Esophagus squamous epithelium (tissue), 5 donors: ENCODE results near the gene AOPEP. TPM values are rescaled to one million over a fixed set of nuclear protein-coding genes. Genes with fewer than 3 reads are reported as not detected.

Experiments
- DNase-seq: peaks from one replicate; lab custom pipeline; 2025; lab: John Stamatoyannopoulos, UW
- H3K27ac ChIP-seq, 4 donors: fragments of 200-600 bp; sonication (generic); one replicate each; pipeline ENCODE4 v1.5.1; 2016 to 2019; ENCODE audit warnings: mild to moderate bottlenecking in 1 of 4
- H3K27me3 ChIP-seq, 4 donors: fragments of 200-600 bp; sonication (generic); 1 replicate in 3 of 4; 2 replicates in 1 of 4; pipeline versions ENCODE4 v1.5.1 to v1.6.0; 2017 to 2021; ENCODE audit warnings: antibody characterized with exemption in 1 of 4
- H3K36me3 ChIP-seq, 3 donors: fragments of 200-600 bp; sonication (generic); one replicate each; pipeline ENCODE4 v1.5.1; 2016 to 2019
- H3K4me1 ChIP-seq, 3 donors: fragments of 200-600 bp; sonication (generic); one replicate each; pipeline ENCODE4 v1.5.1; 2017 to 2019
- H3K4me3 ChIP-seq, 4 donors: fragments of 200-600 bp; sonication (generic); 1 replicate in 3 of 4; 2 replicates in 1 of 4; pipeline ENCODE4 v1.5.1; 2016 to 2019; ENCODE audit warnings: mild to moderate bottlenecking in 2 of 4, moderate library complexity in 1 of 4
- H3K9me3 ChIP-seq, 3 donors: fragments of 200-600 bp; sonication (generic); one replicate each; pipeline ENCODE4 v1.5.1; 2016 to 2019
- POLR2A ChIP-seq, 4 donors: fragments of 450-650 bp; IDR thresholded peaks; one replicate each; pipeline ENCODE4 v1.6.1; 2017; ENCODE audit warnings: antibody characterized with exemption in 4 of 4, mild to moderate bottlenecking in 4 of 4, moderate library complexity in 3 of 4
- WGBS, 2 donors: methylation state at CpG; one replicate each; pipeline ENCODE4 v1.1.5; 2018; 5-methylcytosine and 5-hydroxymethylcytosine counted together
- intact Hi-C: fragments of 100-400 bp; cut with DNase I; formaldehyde crosslinking; loops from one replicate; pipeline ENCODE4 v1.15.0; 2022
- total RNA-seq, 4 donors: library from RNA; depleted of rRNA; stranded (reverse); fragments of >200 nt; gene quantifications; one replicate each; pipeline ENCODE4 v1.1.0, GENCODE V29; 2016
- TF ChIP-seq, protein P1 (sequence below), 6 experiments: fragments of 450-650 bp in 4 of 6; fragments of 200-600 bp in 2 of 6; sonication (generic) in 2 of 6; IDR thresholded peaks; one replicate each; pipeline ENCODE4 v1.5.1; 2016 to 2019; ENCODE audit warnings: antibody characterized with exemption in 6 of 6, mild to moderate bottlenecking in 4 of 6, moderate library complexity in 4 of 6
- donor health status: DM: yes; HTN: yes; CAD: no.

The AOPEP gene
- total RNA-seq, 4 donors from 2014 or later: 101 to 300 (median 115) TPM

DNA sequence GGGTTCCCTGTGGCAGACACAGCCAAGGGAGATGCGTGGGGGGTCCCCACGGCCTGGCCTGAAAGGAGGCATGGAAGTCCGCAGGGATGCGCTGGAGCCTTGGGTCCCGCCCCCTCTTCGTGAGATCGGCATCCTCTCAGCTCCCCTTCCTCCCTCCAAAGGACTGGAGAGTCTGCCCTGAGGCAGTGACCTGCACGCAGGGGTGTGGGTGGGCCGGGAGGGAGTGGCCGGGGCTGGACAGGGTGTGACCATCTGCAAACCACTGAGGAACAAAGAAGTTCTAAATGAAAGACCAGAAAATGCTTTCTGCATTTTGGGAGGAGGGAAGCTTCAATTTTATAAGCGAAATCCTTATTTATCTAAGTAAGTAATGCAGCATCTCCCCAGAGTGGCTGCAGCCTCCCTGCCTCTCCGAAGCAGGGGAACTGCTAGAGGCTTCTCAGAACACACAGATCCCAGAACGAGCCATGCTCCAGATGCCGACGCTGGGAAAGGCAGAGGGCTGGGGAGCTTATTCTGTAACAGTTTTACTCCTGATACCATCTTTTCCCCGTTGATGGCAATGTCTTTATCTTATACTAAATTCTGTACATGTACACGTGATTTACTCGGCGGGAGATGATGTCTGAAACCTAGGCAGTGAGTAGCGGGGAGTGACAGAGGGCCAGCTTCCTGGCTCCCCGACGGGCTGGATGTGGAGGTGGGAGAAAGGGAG lies 369.3 kb downstream of the AOPEP start:
- Histone ChIP-seq H3K27ac (peak overlapping the region; percentile 53 to 97 (median 78)), H3K27me3 (no peaks in the 10 kb centered on the region), H3K36me3 (peaks cover 0 to 50% (median 0%) of the 10 kb centered on the region in 3 donors), H3K4me1 (peaks cover 38 to 100% (median 71%) of the 10 kb centered on the region in 3 donors), H3K9me3 (no peaks in the 10 kb centered on the region), H3K4me3 (no peak overlapping the region)
- TF ChIP-seq, protein P1, sequence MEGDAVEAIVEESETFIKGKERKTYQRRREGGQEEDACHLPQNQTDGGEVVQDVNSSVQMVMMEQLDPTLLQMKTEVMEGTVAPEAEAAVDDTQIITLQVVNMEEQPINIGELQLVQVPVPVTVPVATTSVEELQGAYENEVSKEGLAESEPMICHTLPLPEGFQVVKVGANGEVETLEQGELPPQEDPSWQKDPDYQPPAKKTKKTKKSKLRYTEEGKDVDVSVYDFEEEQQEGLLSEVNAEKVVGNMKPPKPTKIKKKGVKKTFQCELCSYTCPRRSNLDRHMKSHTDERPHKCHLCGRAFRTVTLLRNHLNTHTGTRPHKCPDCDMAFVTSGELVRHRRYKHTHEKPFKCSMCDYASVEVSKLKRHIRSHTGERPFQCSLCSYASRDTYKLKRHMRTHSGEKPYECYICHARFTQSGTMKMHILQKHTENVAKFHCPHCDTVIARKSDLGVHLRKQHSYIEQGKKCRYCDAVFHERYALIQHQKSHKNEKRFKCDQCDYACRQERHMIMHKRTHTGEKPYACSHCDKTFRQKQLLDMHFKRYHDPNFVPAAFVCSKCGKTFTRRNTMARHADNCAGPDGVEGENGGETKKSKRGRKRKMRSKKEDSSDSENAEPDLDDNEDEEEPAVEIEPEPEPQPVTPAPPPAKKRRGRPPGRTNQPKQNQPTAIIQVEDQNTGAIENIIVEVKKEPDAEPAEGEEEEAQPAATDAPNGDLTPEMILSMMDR (IDR thresholded peaks at IDR 0.05): no peak
- TF ChIP-seq POLR2A (IDR thresholded peaks at IDR 0.05): no peak
- 71 to 80% methylated on average over 12 to 14 of the region's 22 CpGs for WGBS, 2 donors
- no peak for DNase-seq
- intact Hi-C loops: no loop called here

- no peaks in the 10 kb centered on the region for H3K9me3 ChIP-seq
- H3K36me3 ChIP-seq: peaks cover 0 to 56% (median 0%) of the 10 kb centered on the region in 3 donors
- TF ChIP-seq POLR2A (IDR thresholded peaks at IDR 0.05): no peak
- TF ChIP-seq, protein P1 (IDR thresholded peaks at IDR 0.05): no peak
- intact Hi-C loops: no loop called here
- H3K27ac ChIP-seq: peak overlapping the region; percentile 53 to 97 (median 78)
- H3K27me3 ChIP-seq: no peaks in the 10 kb centered on the region
- no peak for DNase-seq
- 90 to 94% methylated on average over 7 to 12 of the region's 12 CpGs for WGBS, 2 donors
- H3K4me3 ChIP-seq: no peak overlapping the region
- H3K4me1 ChIP-seq: peaks cover 35 to 100% (median 71%) of the 10 kb centered on the region in 3 donors
These were observed 369.9 kb downstream of the AOPEP start for GRCh38 chr9:95096381-95096780.

DNA sequence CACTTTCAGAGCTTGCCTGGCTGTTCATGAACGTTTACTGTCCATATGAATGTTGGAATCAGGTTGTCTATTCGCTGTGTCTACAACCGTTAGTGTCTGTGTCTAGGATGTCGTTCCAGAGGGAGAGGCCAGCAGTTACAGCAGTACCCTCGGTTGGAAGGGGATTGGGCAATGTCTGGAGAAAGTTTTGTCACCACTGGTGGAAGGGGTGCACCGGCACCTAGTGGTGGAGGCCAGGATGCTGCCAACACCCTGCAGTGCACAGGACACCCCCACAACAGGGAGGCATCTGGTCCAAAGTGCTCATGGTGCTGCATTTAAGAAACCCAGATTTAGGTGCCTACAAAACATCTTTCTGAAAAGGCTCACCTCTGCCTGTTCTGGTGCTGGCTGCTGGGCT lies 370.3 kb downstream of the AOPEP start:
- Histone ChIP-seq H3K36me3 (peaks cover 0 to 56% (median 0%) of the 10 kb centered on the region in 3 donors), H3K4me1 (peaks cover 35 to 100% (median 71%) of the 10 kb centered on the region in 3 donors), H3K4me3 (no peak overlapping the region), H3K27me3 (no peaks in the 10 kb centered on the region), H3K9me3 (no peaks in the 10 kb centered on the region), H3K27ac (peak overlapping the region; percentile 13 to 97 (median 78))
- no peak for DNase-seq
- intact Hi-C loops: no loop called here
- WGBS, 2 donors: 73% methylated on average over 5 of the region's 6 CpGs; no CpG with 5 or more reads in 1 of the 2 donors
- TF ChIP-seq, protein P1 (IDR thresholded peaks at IDR 0.05): no peak
- TF ChIP-seq POLR2A (IDR thresholded peaks at IDR 0.05): no peak

GRCh38 chr9:95097279-95097678 lies 370.8 kb downstream of the AOPEP start:
- TF ChIP-seq POLR2A (IDR thresholded peaks at IDR 0.05): no peak
- TF ChIP-seq, protein P1 (IDR thresholded peaks at IDR 0.05): no peak
- no peak for DNase-seq
- Histone ChIP-seq H3K4me1 (peaks cover 35 to 100% (median 69%) of the 10 kb centered on the region in 3 donors), H3K4me3 (no peak overlapping the region), H3K36me3 (peaks cover 0 to 56% (median 0%) of the 10 kb centered on the region in 3 donors), H3K27me3 (no peaks in the 10 kb centered on the region), H3K9me3 (no peaks in the 10 kb centered on the region), H3K27ac (peak overlapping the region; percentile 20 to 97 (median 78))
- intact Hi-C loops: no loop called here
- 90 to 97% methylated on average over 2 to 4 of the region's 7 CpGs for WGBS, 2 donors

GRCh38 chr9:95098391-95098921 lies 372.0 kb downstream of the AOPEP start:
- 68 to 81% methylated on average over 3 to 8 of the region's 12 CpGs for WGBS, 2 donors
- Histone ChIP-seq H3K4me3 (no peak overlapping the region), H3K4me1 (peaks cover 35 to 100% (median 73%) of the 10 kb centered on the region in 3 donors), H3K27ac (peak overlapping the region; percentile 52 to 97 (median 86)), H3K27me3 (no peaks in the 10 kb centered on the region), H3K36me3 (peaks cover 0 to 55% (median 0%) of the 10 kb centered on the region in 3 donors), H3K9me3 (no peaks in the 10 kb centered on the region)
- no peak for TF ChIP-seq POLR2A (IDR thresholded peaks at IDR 0.05)
- TF ChIP-seq, protein P1 (IDR thresholded peaks at IDR 0.05): no peak
- no peak for DNase-seq
- intact Hi-C loops: no loop called here
